Measurements from ENCODE around the gene NFRKB.

NFRKB gene

DNA sequence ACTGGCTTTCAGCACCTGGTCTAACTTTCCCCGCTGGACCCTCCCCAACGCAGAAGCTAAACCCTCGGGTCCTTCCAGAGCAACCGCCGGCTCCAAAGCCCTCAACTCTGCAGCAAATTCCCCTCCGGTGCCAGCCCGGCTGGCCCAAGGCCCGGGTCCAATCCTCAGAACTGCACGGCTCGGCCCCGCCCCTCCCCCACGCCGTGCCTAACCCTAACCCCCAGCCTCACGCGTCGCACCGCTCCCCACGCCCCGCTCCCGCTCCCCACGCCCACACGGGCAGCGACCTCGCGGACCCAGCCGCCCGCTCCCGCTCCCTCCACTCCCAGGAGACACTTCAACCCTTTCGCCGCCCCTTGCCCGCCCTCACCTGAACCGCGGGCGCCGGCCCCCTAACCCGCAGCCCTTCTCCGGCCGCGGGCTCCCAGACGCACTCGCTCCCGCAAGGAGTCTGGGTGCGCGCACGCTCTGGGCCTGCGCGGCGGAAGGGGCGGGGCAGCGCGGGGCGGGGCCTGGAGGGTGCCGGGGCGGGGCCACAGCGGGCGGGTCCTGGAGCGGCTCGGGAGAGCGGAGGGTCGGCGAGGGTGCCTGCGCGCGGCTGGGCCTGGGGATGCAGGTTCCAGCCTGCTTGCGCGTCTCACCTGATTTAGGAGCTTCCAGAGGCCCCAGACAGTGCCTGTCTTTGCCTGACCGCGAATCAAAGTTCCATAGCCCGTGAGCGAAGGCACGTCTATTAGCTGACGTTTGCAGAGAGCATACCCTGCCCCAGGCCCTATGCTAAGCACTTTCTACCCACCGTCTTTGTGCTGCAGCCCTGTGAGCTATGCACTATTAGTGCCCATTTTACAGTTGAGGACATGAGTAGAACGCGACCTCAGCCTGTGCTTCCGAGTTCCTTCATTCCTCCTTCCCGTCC lies at the start of gene NFRKB:
TSS of gene NFRKB (minus strand) at position 453 of the 916 bp plus-strand sequence. CDS start 2,729 bp downstream, outside the sequence.
- DNase-seq: peak; percentile 1 to 93 (median 76)

- no peak for DNase-seq
Observed at GRCh38 chr11:129944696-129945095, 49.3 kb upstream of the NFRKB start.

DNA sequence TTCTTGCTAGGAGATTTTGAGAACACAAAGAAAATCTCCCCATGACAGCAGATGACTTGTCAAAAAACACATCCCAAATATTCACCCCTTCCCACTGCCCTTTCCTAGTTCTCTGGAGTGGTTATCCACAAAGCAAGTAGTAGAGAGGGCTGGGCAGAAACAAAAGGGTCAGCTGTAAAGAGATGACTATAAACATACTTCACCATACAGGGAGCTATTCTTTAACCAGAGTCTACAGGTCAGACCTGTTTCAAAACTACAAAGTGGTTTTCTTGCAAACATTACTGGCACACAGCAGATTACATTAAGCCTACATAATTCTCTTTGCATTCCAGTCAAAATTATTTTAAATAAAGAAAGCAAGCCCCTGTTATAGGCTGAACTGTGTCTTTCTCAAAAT lies 47.7 kb upstream of the NFRKB start:
- no peak for DNase-seq

DNA sequence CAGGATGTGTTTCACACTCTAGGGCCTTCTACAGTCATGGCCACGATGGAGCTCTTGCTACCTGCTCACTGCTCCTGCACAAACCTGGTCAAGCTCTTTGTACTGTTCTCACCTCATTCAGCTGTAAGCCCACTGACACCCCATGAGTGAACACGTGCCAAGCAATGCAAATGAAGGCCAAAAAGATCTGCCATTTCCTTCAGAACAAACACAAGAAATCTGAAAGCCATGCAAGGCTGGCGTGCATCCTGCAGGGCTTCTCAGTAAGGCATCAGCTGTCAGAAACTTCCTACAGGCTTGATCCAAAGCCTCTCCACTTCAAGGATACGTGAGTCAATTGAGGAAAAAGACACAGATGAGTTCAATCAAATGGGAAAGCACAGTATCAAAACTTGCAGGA lies 44.1 kb upstream of the NFRKB start:
- DNase-seq: no peak

DNA sequence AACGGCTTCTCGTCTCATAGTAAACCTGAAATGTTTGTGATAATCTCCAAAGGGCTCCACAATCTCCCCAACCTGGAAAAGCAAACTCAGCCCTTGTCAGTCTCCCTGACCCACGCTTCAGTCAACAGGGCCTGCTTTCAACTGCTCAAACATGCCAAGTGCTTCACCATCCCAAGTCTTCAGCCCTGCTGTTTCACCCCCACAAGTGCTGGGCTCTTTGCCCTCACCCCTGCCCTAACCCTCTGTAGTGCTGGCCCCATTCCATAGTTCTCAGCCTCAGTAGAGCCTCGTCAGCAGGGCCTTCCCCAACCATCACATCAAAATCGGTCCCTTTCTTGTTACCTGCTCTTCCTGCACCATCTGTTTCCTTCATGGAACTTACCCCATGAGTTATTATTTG lies 43.4 kb upstream of the NFRKB start:
- no peak for DNase-seq

DNA sequence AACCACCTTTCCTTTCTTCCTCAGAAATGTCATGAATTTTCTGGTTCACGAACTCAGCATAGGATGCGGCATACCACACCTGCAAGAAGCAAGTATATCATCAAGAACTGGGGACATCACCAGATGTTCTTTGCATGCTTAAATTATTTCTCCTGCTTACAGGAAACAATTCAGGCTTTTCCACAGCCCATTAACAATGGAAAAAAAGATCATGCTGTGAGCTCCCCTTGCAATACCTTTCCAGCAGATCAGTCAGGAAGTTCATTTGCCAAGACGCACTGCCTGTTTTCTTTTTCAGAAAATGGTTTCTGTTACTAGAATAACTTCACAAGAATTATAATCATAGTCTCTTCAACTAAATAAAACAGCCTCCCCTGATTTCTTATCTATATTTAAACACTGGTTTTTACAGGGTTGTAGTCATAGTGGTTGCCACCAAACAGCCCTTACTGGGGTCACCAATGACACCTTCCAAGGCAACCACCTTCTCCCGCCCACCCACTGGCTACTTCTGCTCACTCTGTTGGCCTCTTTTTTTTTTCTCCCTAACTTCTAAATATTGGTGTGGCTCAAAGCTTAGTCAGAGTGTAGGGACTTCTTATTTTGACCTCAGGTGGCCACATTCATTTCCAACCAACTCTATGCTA lies 42.3 kb upstream of the NFRKB start:
- DNase-seq: peak in 1 of 14 donors; percentile 38

DNA sequence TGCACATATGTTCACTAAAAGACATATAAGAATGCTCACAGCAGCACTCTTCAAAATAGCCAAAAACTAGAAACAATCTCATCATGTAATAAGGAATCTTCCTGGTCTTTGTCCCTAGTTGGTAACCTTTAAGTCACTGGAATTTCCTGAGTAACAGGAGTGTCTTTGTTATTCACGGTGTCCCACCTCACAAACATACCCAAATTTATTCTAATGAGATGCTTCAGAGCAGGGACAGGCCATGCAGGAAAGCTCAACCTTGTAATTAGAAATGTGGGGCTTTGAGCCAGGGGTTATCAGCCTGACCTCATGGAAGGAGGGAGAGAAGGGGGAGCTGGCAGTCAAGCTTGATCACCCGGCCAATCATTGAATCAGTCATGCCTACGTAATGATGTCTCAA lies 40.3 kb upstream of the NFRKB start:
- DNase-seq: no peak

DNA sequence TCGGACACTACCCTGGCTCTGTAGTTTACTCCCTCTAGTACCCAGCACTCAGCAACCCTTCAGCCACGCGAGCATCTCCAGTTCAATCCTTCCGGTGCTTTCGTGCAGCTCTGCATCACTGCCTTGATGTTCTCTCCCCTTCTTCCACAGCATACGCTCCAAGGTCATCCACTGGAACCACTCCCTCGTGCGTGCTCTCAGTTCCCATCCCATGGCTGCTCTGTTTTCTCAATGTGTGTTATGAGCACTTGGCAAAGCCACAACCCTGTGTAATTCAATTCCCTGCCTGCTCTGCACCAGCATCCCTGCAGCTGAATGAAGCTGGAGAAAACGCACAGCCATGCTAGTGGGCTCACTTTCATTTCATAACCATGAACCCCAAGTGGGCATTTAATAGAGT lies 38.5 kb upstream of the NFRKB start:
- no peak for DNase-seq

DNA sequence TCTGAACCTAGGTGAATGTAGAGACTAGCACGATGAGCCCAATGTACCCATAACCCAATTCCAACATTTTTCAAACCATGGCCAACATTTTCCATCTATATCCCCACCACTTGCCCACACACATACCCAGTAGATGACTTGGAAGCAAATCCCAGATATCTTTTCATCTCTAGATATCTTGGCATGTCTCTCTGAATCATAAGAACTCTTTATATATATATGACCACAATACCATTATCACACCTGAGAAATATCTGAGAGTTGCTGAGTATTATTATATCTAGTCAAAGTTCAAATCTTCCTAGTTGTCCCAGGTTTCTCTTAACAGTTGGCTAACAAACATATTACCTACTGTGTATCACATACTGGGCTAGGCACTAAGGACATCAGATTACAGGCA lies 37.9 kb upstream of the NFRKB start:
- DNase-seq: no peak

DNA sequence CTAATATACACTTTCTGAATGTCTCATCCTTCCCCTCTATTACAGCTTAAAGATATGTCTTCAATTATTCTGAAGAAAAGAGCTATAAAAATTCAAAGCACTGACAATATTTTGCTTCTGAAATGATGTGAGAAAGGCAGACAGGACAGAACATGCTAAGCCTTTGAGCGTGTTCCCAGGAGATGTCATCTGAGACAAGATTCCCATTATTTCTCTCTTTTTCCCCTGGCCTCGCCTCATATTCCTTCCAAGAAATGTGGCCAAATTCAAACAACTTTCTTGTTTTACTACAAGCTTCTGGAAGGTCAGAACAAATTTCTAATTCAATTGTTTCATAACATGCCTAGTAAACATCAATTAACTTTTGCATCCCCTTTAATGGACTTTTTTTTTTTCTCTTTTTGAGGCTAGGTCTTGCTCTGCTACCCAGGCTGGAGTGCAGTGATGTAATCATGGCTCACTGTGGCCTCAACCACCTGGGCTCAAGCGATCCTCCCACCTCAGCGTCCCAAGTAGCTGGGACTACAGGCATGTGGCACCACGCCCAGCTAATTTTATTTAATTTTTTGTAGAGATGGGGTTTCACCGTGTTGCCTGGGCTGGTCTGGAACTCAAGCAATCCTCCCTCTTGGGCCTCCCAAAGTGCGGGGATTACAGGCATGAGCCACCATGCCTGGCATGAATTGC lies 37.1 kb upstream of the NFRKB start:
- no peak for DNase-seq

DNA sequence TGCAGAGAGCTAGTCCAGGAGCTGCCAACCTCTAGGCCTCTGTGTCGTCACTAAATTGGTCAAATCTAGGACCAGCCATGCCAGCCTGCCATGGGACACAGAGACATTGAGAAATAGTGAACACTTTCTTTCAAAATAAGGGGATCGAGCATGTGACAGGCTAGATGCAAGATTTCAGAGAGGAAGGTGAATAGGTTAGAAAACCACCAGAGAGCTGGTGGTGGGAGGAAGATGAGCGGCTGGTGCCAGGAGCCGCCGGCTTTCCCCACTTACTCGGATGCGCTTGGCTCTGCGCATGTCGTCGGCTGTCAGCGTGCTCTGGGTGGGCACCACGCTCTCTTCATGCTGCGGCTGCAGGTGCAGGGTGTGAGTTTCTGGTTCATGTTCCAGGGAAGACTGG lies 35.4 kb upstream of the NFRKB start:
- peak in 1 of 14 donors; percentile 36 for DNase-seq

DNA sequence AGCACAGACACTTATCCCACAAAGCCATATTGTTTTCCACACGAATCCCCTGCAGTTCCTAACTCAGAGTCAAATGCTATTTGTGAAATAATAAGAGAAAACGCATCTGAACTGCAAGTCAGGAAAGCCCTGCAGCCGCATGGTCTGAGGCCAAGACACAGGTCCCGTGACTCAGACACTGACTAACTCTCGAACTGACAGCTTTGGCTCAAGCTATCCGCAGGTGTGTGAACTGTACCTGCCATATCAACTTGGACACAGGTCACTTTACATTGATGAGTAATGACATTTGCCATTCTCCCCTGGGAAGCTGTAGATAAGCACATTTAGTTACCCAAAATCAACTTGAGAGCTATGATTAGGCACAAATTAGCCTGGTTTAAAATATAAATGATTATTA lies 34.9 kb upstream of the NFRKB start:
- peak in 1 of 14 donors; percentile 63 for DNase-seq

DNA sequence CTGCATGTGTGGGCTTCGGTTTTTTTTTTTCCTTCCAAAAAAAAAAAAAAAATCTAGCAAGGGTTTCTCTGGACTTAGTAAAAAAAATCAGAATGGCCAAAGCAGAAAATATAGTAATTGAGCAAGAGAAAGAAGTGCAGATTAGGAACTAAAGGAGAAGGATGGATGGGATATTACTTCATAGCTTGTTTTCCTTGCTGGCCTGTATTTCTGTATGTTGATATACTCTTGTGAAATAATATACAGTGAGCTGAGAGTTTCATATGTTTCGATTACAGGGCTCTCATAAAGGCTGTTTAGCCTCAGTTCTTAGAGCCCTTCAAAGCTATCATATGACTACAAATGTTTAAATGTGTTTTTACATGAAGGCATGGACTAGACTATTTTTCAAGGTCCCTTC lies 34.3 kb upstream of the NFRKB start:
- no peak for DNase-seq

DNA sequence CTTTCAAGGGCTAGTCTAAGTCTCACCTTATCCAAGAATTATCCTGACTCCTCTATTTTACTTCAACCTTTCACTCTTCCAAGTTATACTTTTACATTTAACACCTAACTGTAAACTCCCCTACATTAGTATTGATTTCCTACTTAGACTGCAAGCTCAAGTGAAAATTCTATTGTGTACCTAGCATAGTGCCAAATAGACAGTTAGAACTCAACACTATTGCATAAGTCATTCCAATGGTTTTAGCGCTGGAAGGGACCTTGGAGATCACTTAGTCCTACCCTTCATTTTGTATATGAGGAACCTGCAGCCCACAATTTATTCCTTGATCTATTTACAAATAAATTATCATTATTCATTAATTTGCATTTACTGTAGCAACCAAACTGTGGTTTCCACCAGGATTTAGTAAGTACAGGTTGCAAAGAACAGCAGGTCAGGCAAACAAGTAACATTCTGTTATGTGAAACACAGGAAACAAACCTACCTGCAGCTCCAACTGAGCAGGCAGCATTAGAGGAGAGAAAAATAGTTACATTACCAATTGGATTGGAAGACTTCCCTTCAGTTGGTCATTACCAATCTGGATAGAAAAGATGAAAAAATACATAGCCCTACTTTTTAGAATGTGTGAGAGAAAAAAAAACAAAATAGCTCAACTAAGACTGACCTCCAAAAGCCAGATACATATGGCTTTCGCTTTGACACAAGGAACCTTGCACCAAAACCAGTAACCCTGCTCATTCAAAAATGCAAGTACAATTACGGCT lies 33.7 kb upstream of the NFRKB start:
- peak in 1 of 14 donors; percentile 25 for DNase-seq

GRCh38 chr11:129922674-129923073 lies 27.3 kb upstream of the NFRKB start:
- DNase-seq: no peak

GRCh38 chr11:129918361-129918760 lies 23.0 kb upstream of the NFRKB start:
- DNase-seq: no peak

DNA sequence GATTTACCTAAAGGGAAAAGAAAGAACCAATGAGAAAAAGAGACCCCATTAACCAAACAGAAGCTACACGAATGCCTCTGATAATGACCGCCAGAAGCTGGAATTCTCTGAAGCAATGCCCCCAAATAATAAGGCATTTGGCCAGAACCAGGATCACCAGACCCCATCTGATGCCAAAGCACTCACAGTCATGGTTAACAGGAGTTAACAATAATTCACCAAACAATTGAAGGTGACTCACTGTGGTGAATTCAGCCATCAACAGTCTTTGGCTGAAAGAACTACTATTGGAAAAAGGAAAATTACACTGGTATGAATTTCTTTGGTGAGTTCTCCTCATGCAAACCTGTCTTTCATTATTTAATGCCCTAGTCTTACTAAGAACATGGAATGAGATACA lies 21.9 kb upstream of the NFRKB start:
- DNase-seq: no peak

GRCh38 chr11:129911298-129911697 lies 15.9 kb upstream of the NFRKB start:
- no peak for DNase-seq

GRCh38 chr11:129910360-129910759 lies 15.0 kb upstream of the NFRKB start:
- no peak for DNase-seq

DNA sequence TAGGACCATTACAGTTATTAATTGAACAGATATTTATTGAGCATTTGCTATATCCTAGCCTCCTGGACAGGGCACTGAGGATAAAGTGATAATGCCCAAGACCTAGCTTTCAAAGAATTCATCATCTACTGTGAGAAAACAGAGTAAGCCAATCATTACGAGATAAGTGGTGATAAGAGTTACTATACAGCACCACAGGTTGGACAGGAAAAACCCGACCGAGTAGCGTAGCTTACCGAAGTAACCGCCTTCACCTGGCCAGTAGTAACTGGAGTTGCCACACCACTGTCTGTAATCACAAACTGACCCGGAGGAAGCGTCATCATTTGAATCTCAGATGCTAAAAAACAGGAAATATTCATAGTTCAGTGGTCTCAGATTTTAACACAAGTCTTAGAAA lies 10.0 kb upstream of the NFRKB start:
- no peak for DNase-seq

DNA sequence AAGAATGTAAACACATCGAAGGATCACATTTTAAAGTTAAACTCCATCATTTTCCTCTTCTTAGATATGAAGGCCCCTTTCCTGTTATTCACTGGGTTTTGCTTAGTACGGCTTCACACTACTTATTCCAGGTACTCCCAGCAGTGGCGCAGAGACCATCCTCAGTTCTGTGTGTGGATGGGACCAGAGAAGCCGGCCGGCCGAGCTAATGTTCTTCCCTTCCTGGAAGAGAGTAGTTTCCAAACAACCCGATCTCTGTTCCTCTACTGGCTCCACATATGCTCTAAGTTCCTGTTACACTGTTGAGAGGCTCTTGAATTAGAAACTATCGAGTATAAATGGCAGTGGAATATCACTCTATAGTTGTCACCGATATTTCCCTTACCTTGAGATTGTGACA lies 684 bp upstream of the NFRKB start:
- peak in 1 of 14 donors; percentile 28 for DNase-seq

All from C1 segment of cervical spinal cord (tissue), 14 donors.